NCI-H2081 (cell line): ENCODE data around the gene MCFD2.
"Not testable (repeated sequence)": the region's sequence is repeated elsewhere in the genome, so short reads cannot be mapped to it uniquely, and the experiment has no call there.

Experiments
- DNase-seq, 2 experiments: peaks; one replicate each; lab custom pipeline; 2025; lab: John Stamatoyannopoulos, UW

Gene MCFD2

GRCh38 chr2:46937471-46937901 is 21.9 kb upstream of the MCFD2 start:
- no peak for DNase-seq

- DNase-seq = no peak
Observed at GRCh38 chr2:46936566-46936965, 21.0 kb upstream of the MCFD2 start.

GRCh38 chr2:46935071-46935470 is 19.5 kb upstream of the MCFD2 start:
- no peak for DNase-seq

- no peak for DNase-seq
Observed at GRCh38 chr2:46929612-46930011, 14.0 kb upstream of the MCFD2 start.

GRCh38 chr2:46926863-46927262 is 11.3 kb upstream of the MCFD2 start:
- DNase-seq = no peak

GRCh38 chr2:46925474-46926351 is 10.1 kb upstream of the MCFD2 start:
- no peak for DNase-seq

- no peak for DNase-seq
Observed at GRCh38 chr2:46924608-46925007, 9.0 kb upstream of the MCFD2 start.

GRCh38 chr2:46924038-46924437 is 8.4 kb upstream of the MCFD2 start:
- no peak for DNase-seq

- no peak for DNase-seq
Observed at GRCh38 chr2:46923041-46923528, 7.5 kb upstream of the MCFD2 start.

GRCh38 chr2:46922606-46923005 is 7.0 kb upstream of the MCFD2 start:
- no peak for DNase-seq

- DNase-seq = no peak
Observed at GRCh38 chr2:46921676-46922448, 6.3 kb upstream of the MCFD2 start.

- DNase-seq = no peak
Observed at GRCh38 chr2:46917628-46918027, 2.0 kb upstream of the MCFD2 start.

- DNase-seq = peak; percentile 91 to 97
Observed at GRCh38 chr2:46915811-46916630, 415 bp upstream of the MCFD2 start.

GRCh38 chr2:46914578-46915230 is 902 bp downstream of the MCFD2 start:
- DNase-seq = no peak

- DNase-seq = no peak
Observed at GRCh38 chr2:46913471-46914381, 1.9 kb downstream of the MCFD2 start.

GRCh38 chr2:46909771-46910419 is 5.7 kb downstream of the MCFD2 start:
- no peak for DNase-seq

- DNase-seq = no peak
Observed at GRCh38 chr2:46909150-46909549, 6.5 kb downstream of the MCFD2 start.

GRCh38 chr2:46904908-46905678 is 10.5 kb downstream of the MCFD2 start:
- not testable (repeated sequence) for DNase-seq

- not testable (repeated sequence) for DNase-seq
Observed at GRCh38 chr2:46902980-46903379, 12.6 kb downstream of the MCFD2 start.
